ENCODE results near the gene E2F6. TPM values are rescaled to one million over a fixed set of nuclear protein-coding genes. Genes with fewer than 3 reads are reported as not detected.

Gene E2F6, protein sequence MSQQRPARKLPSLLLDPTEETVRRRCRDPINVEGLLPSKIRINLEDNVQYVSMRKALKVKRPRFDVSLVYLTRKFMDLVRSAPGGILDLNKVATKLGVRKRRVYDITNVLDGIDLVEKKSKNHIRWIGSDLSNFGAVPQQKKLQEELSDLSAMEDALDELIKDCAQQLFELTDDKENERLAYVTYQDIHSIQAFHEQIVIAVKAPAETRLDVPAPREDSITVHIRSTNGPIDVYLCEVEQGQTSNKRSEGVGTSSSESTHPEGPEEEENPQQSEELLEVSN
- 10 to 100 TPM in 1 of 4 donors, 1 to 10 TPM in 3; 4.6 to 15.3 (median 5.7) TPM for polyA plus RNA-seq
- long read RNA-seq, donor 1 = 0 reads
- long read RNA-seq, donor 2 = 0 reads
- long read RNA-seq, donor 3, partial matches to known transcripts = 0 of 4 reads
- long read RNA-seq, donor 3, other reads (novel, unspliced or antisense) = 0 of 4 reads
- long read RNA-seq, donor 4 = 0 reads
- long read RNA-seq, donor 5 = 0 reads
- long read RNA-seq, donor 6, partial matches to known transcripts = 0 of 5 reads
- long read RNA-seq, donor 6, other reads (novel, unspliced or antisense) = 0 of 5 reads
- long read RNA-seq, donor 7 = 0 reads
- long read RNA-seq, donor 8 = 0 reads
- long read RNA-seq, donor 9, partial matches to known transcripts = 0 of 1 reads
- long read RNA-seq, donor 9, other reads (novel, unspliced or antisense) = 0 of 1 reads
- long read RNA-seq, donor 10, partial matches to known transcripts = 0 of 5 reads
- long read RNA-seq, donor 10, other reads (novel, unspliced or antisense) = 0 of 5 reads

GRCh38 chr2:11465485-11466306 lies at the start of gene E2F6:
E2F6 (minus strand) TSS chr2:11466161; CDS start chr2:11465879, 282 bp downstream.
- Histone ChIP-seq H3K27ac (ENCODE audit: low read depth in 1 of 3, low read length in 2 of 3) (peak within 1 kb of the TSS; percentile 61 to 87 (median 81)), H3K27me3 (ENCODE audit: control insufficient read depth in 3 of 3, insufficient read depth in 3 of 3, low read length in 3 of 3) (peaks cover 0 to 4% (median 0%) of the 10 kb centered on the region in 3 donors), H3K4me1 (ENCODE audit: control insufficient read depth in 3 of 3, insufficient read depth in 2 of 3, low read depth in 1 of 3, low read length in 2 of 3) (peaks cover 0 to 11% (median 10%) of the 10 kb centered on the region in 3 donors), H3K9me3 (ENCODE audit: control insufficient read depth in 2 of 2, insufficient read depth in 1 of 2, low read depth in 1 of 2, low read length in 1 of 2) (no peaks in the 10 kb centered on the region), H3K4me3 (ENCODE audit: low read depth in 1 of 3, low read length in 3 of 3) (peak within 1 kb of the TSS; percentile 37 to 62 (median 49)), H3K36me3 (ENCODE audit: control insufficient read depth in 3 of 3, insufficient read depth in 2 of 3, low read depth in 1 of 3, low read length in 3 of 3) (peaks cover 0 to 7% (median 0%) of the 10 kb centered on the region in 3 donors)
- 0 to 1% (median 1%) methylated on average over 55 to 86 of the region's 86 CpGs for WGBS, 3 donors
- FAIRE-seq = no peak
- peak; percentile 92 to 95 for DNase-seq

- Histone ChIP-seq H3K27me3 (ENCODE audit: control insufficient read depth in 3 of 3, insufficient read depth in 3 of 3, low read length in 3 of 3) (no peaks in the 10 kb centered on the region), H3K27ac (ENCODE audit: low read depth in 1 of 3, low read length in 2 of 3) (no peak overlapping the region), H3K9me3 (ENCODE audit: control insufficient read depth in 2 of 2, insufficient read depth in 1 of 2, low read depth in 1 of 2, low read length in 1 of 2) (peaks cover 0 to 11% of the 10 kb centered on the region in 2 donors), H3K4me1 (ENCODE audit: control insufficient read depth in 3 of 3, insufficient read depth in 2 of 3, low read depth in 1 of 3, low read length in 2 of 3) (no peaks in the 10 kb centered on the region), H3K4me3 (ENCODE audit: low read depth in 1 of 3, low read length in 3 of 3) (no peak overlapping the region), H3K36me3 (ENCODE audit: control insufficient read depth in 3 of 3, insufficient read depth in 2 of 3, low read depth in 1 of 3, low read length in 3 of 3) (no peaks in the 10 kb centered on the region)
- DNase-seq = no peak
- WGBS, 3 donors = 42 to 67% (median 62%) methylated on average over 6 of the region's 6 CpGs
- FAIRE-seq = no peak
These were observed 49.6 kb upstream of the E2F6 start for GRCh38 chr2:11515490-11515981.

DNA sequence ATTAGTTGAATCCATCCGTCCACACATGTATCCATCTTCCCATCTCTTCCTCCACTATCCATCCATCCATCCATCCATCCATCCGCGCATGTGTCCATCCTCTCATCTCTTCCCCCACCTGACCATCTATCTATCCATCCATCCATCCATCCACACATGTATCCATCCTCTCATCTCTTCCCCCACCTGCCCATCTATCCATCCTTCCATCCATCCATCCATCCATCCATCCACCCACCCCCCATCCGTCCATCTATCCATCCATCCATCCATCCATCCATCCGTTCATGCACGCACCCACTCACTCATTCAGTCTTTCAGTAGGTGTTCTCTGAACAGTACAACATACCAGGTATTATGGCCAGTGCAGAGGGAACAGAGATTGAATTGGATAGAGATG lies 48.9 kb upstream of the E2F6 start:
- DNase-seq (no peak), FAIRE-seq (no peak)
- 88 to 94% (median 93%) methylated on average over 6 of the region's 6 CpGs for WGBS, 3 donors
- Histone ChIP-seq H3K4me1 (ENCODE audit: control insufficient read depth in 3 of 3, insufficient read depth in 2 of 3, low read depth in 1 of 3, low read length in 2 of 3) (no peaks in the 10 kb centered on the region), H3K9me3 (ENCODE audit: control insufficient read depth in 2 of 2, insufficient read depth in 1 of 2, low read depth in 1 of 2, low read length in 1 of 2) (peaks cover 0 to 7% of the 10 kb centered on the region in 2 donors), H3K27ac (ENCODE audit: low read depth in 1 of 3, low read length in 2 of 3) (no peak overlapping the region), H3K27me3 (ENCODE audit: control insufficient read depth in 3 of 3, insufficient read depth in 3 of 3, low read length in 3 of 3) (no peaks in the 10 kb centered on the region), H3K4me3 (ENCODE audit: low read depth in 1 of 3, low read length in 3 of 3) (no peak overlapping the region), H3K36me3 (ENCODE audit: control insufficient read depth in 3 of 3, insufficient read depth in 2 of 3, low read depth in 1 of 3, low read length in 3 of 3) (no peaks in the 10 kb centered on the region)

DNA sequence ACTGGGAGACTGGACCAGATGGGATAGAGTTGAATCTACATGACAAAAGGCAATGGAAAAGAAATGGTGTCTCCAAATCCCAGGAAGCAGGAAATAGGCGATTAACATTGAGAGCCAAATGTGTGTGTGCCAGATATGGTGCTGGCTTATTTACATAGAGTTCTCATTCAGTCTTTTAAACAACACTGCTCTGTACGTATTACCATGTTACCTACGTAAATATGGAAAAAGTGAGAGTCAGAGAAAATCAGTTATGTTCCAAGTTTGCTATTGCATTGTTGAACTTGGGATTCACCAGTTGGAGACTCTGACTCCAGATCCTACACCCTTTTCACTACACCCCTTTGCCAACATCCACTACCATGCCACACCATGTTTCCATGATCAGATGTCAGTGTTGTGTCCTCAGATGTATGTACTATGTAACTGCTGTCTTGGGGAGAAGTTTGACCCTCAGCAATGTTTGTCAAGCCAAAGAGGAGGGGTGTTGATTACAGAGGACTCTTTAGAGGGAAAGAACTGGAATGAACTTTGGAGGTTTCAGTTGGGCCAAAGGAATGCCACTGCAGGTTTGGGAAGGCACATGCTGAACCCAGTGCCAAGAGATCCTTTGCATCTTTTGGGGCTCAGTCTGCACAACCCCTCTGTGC lies 48.2 kb upstream of the E2F6 start:
- Histone ChIP-seq H3K27ac (ENCODE audit: low read depth in 1 of 3, low read length in 2 of 3) (no peak overlapping the region), H3K4me1 (ENCODE audit: control insufficient read depth in 3 of 3, insufficient read depth in 2 of 3, low read depth in 1 of 3, low read length in 2 of 3) (no peaks in the 10 kb centered on the region), H3K9me3 (ENCODE audit: control insufficient read depth in 2 of 2, insufficient read depth in 1 of 2, low read depth in 1 of 2, low read length in 1 of 2) (peaks cover 0 to 3% of the 10 kb centered on the region in 2 donors), H3K4me3 (ENCODE audit: low read depth in 1 of 3, low read length in 3 of 3) (no peak overlapping the region), H3K36me3 (ENCODE audit: control insufficient read depth in 3 of 3, insufficient read depth in 2 of 3, low read depth in 1 of 3, low read length in 3 of 3) (no peaks in the 10 kb centered on the region), H3K27me3 (ENCODE audit: control insufficient read depth in 3 of 3, insufficient read depth in 3 of 3, low read length in 3 of 3) (no peaks in the 10 kb centered on the region)
- DNase-seq = no peak
- WGBS, 3 donors = 71 to 87% (median 80%) methylated on average over 3 of the region's 3 CpGs
- no peak for FAIRE-seq

- Histone ChIP-seq H3K36me3 (ENCODE audit: control insufficient read depth in 3 of 3, insufficient read depth in 2 of 3, low read depth in 1 of 3, low read length in 3 of 3) (no peaks in the 10 kb centered on the region), H3K9me3 (ENCODE audit: control insufficient read depth in 2 of 2, insufficient read depth in 1 of 2, low read depth in 1 of 2, low read length in 1 of 2) (no peaks in the 10 kb centered on the region), H3K27ac (ENCODE audit: low read depth in 1 of 3, low read length in 2 of 3) (no peak overlapping the region), H3K4me3 (ENCODE audit: low read depth in 1 of 3, low read length in 3 of 3) (no peak overlapping the region), H3K4me1 (ENCODE audit: control insufficient read depth in 3 of 3, insufficient read depth in 2 of 3, low read depth in 1 of 3, low read length in 2 of 3) (no peaks in the 10 kb centered on the region), H3K27me3 (ENCODE audit: control insufficient read depth in 3 of 3, insufficient read depth in 3 of 3, low read length in 3 of 3) (no peaks in the 10 kb centered on the region)
- DNase-seq = no peak
- 91 to 93% (median 92%) methylated on average over 5 of the region's 5 CpGs for WGBS, 3 donors
- no peak for FAIRE-seq
These were observed 47.4 kb upstream of the E2F6 start for GRCh38 chr2:11513319-11513718.

DNA sequence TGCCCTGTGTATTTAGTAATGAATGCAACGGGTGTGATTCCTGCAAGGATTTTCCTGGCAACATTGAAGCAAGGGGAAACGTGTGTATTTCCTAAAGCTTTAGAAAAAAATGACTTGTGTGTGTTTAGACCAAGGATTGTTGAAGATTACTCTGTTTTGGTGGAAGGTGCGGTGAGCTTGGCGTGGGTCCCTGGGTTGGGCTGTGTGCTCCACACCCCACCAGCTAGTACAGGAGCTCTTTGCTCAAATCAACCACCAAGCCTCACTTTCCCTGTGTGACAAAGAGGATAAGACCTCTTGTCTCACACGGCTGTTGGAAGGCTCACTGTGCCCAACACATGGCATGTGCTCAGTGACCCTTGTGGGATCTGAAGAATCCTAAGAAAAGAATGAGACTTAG lies 46.5 kb upstream of the E2F6 start:
- Histone ChIP-seq H3K27me3 (ENCODE audit: control insufficient read depth in 3 of 3, insufficient read depth in 3 of 3, low read length in 3 of 3) (no peaks in the 10 kb centered on the region), H3K27ac (ENCODE audit: low read depth in 1 of 3, low read length in 2 of 3) (no peak overlapping the region), H3K4me1 (ENCODE audit: control insufficient read depth in 3 of 3, insufficient read depth in 2 of 3, low read depth in 1 of 3, low read length in 2 of 3) (peaks cover 0 to 3% (median 0%) of the 10 kb centered on the region in 3 donors), H3K36me3 (ENCODE audit: control insufficient read depth in 3 of 3, insufficient read depth in 2 of 3, low read depth in 1 of 3, low read length in 3 of 3) (no peaks in the 10 kb centered on the region), H3K4me3 (ENCODE audit: low read depth in 1 of 3, low read length in 3 of 3) (no peak overlapping the region), H3K9me3 (ENCODE audit: control insufficient read depth in 2 of 2, insufficient read depth in 1 of 2, low read depth in 1 of 2, low read length in 1 of 2) (no peaks in the 10 kb centered on the region)
- 67 to 73% (median 70%) methylated on average over 5 of the region's 5 CpGs for WGBS, 3 donors
- FAIRE-seq = no peak
- DNase-seq = no peak

- no peaks in the 10 kb centered on the region for H3K9me3 ChIP-seq (ENCODE audit: control insufficient read depth in 2 of 2, insufficient read depth in 1 of 2, low read depth in 1 of 2, low read length in 1 of 2)
- no peaks in the 10 kb centered on the region for H3K36me3 ChIP-seq (ENCODE audit: control insufficient read depth in 3 of 3, insufficient read depth in 2 of 3, low read depth in 1 of 3, low read length in 3 of 3)
- no peak for DNase-seq
- 64 to 79% (median 71%) methylated on average over 3 of the region's 3 CpGs for WGBS, 3 donors
- no peaks in the 10 kb centered on the region for H3K27me3 ChIP-seq (ENCODE audit: control insufficient read depth in 3 of 3, insufficient read depth in 3 of 3, low read length in 3 of 3)
- FAIRE-seq = no peak
- H3K27ac ChIP-seq (ENCODE audit: low read depth in 1 of 3, low read length in 2 of 3) = no peak overlapping the region
- H3K4me3 ChIP-seq (ENCODE audit: low read depth in 1 of 3, low read length in 3 of 3) = no peak overlapping the region
- H3K4me1 ChIP-seq (ENCODE audit: control insufficient read depth in 3 of 3, insufficient read depth in 2 of 3, low read depth in 1 of 3, low read length in 2 of 3) = peaks cover 0 to 3% (median 0%) of the 10 kb centered on the region in 3 donors
These were observed 43.8 kb upstream of the E2F6 start for GRCh38 chr2:11509657-11510360.
